PC-3 (cell line): ENCODE measurements around the gene RTN4RL2.

Experiments
- CTCF ChIP-seq: fragments of 300-600 bp; sonication (generic); conservative IDR thresholded peaks from 2 replicates; pipeline ENCODE4 v1.5.1; 2017; ENCODE audit warnings: antibody characterized with exemption, low read depth, mild to moderate bottlenecking, low read length
- EZH2 ChIP-seq: fragments of 300-600 bp; sonication (generic); IDR thresholded peaks from one replicate; pipeline ENCODE4 v1.6.1; 2017; ENCODE audit warnings: antibody characterized with exemption, mild to moderate bottlenecking, low read length; ENCODE audit not compliant: unreplicated experiment
- EZH2phosphoT487 ChIP-seq: fragments of 300-600 bp; sonication (generic); IDR thresholded peaks from 2 replicates; pipeline ENCODE4 v1.6.1; 2018; ENCODE audit warnings: mild to moderate bottlenecking, antibody characterized with exemption, low read length, borderline replicate concordance

GRCh38 chr11:57463671-57464538 is 3.6 kb downstream of the RTN4RL2 start:
- TF ChIP-seq CTCF (no peak), EZH2phosphoT487 (no peak), EZH2 (no peak)
